T-helper 9 cell (primary cell): ENCODE measurements around the gene PROM2.
"Not testable (repeated sequence)": the region's sequence is repeated elsewhere in the genome, so short reads cannot be mapped to it uniquely, and the experiment has no call there.

Experiments
- DNase-seq: peaks from one replicate; pipeline ENCODE4 v3.0.0-alpha.2; 2020
- total RNA-seq, 2 donors: gene quantifications; one replicate each; lab custom pipeline; 2026; lab: John Stamatoyannopoulos, UW

The PROM2 gene
- total RNA-seq, result 0 to 0.56 reads per million in 2 donors

- DNase-seq, result no peak
Observed at GRCh38 chr2:95274291-95275150, at the start of gene PROM2. TSS of gene PROM2 (plus strand) at chr2:95274449. CDS start at chr2:95274586, 137 bp downstream.

GRCh38 chr2:95225658-95226057, 48.6 kb upstream of the PROM2 start:
- no peak for DNase-seq

GRCh38 chr2:95231723-95232122, 42.5 kb upstream of the PROM2 start:
- DNase-seq, result no peak

- no peak for DNase-seq
Observed at GRCh38 chr2:95232232-95232631, 42.0 kb upstream of the PROM2 start.

GRCh38 chr2:95234286-95234785, 39.9 kb upstream of the PROM2 start:
- DNase-seq, result no peak

- no peak for DNase-seq
Observed at GRCh38 chr2:95234816-95235215, 39.4 kb upstream of the PROM2 start.

- DNase-seq, result no peak
Observed at GRCh38 chr2:95238131-95238530, 36.1 kb upstream of the PROM2 start.

GRCh38 chr2:95240091-95240490, 34.2 kb upstream of the PROM2 start:
- DNase-seq, result no peak

GRCh38 chr2:95240556-95240955, 33.7 kb upstream of the PROM2 start:
- DNase-seq, result no peak

- not testable (repeated sequence) for DNase-seq
Observed at GRCh38 chr2:95242084-95242483, 32.2 kb upstream of the PROM2 start.

- no peak for DNase-seq
Observed at GRCh38 chr2:95258271-95258670, 16.0 kb upstream of the PROM2 start.

GRCh38 chr2:95260028-95261023, 13.9 kb upstream of the PROM2 start:
- no peak for DNase-seq

GRCh38 chr2:95261602-95262001, 12.6 kb upstream of the PROM2 start:
- DNase-seq, result no peak

GRCh38 chr2:95262896-95263542, 11.2 kb upstream of the PROM2 start:
- DNase-seq, result no peak

GRCh38 chr2:95264624-95265023, 9.6 kb upstream of the PROM2 start:
- DNase-seq, result no peak

- DNase-seq, result no peak
Observed at GRCh38 chr2:95265182-95265581, 9.1 kb upstream of the PROM2 start.

- DNase-seq, result no peak
Observed at GRCh38 chr2:95266781-95267430, 7.3 kb upstream of the PROM2 start.

GRCh38 chr2:95267458-95268210, 6.6 kb upstream of the PROM2 start:
- DNase-seq, result no peak

- DNase-seq, result no peak
Observed at GRCh38 chr2:95268211-95269035, 5.8 kb upstream of the PROM2 start.

- DNase-seq, result no peak
Observed at GRCh38 chr2:95269036-95269680, 5.1 kb upstream of the PROM2 start.
